ENCODE data around the gene DCAF7. TPM values are rescaled to one million over a fixed set of nuclear protein-coding genes. Genes with fewer than 3 reads are reported as not detected.
A peak's percentile ranks its signal among the peaks of the same experiment; 100 is the strongest.

The DCAF7 gene
- total RNA-seq, 4 donors from 2014 or later = 25.5 to 33.3 (median 28.2) TPM

DNA sequence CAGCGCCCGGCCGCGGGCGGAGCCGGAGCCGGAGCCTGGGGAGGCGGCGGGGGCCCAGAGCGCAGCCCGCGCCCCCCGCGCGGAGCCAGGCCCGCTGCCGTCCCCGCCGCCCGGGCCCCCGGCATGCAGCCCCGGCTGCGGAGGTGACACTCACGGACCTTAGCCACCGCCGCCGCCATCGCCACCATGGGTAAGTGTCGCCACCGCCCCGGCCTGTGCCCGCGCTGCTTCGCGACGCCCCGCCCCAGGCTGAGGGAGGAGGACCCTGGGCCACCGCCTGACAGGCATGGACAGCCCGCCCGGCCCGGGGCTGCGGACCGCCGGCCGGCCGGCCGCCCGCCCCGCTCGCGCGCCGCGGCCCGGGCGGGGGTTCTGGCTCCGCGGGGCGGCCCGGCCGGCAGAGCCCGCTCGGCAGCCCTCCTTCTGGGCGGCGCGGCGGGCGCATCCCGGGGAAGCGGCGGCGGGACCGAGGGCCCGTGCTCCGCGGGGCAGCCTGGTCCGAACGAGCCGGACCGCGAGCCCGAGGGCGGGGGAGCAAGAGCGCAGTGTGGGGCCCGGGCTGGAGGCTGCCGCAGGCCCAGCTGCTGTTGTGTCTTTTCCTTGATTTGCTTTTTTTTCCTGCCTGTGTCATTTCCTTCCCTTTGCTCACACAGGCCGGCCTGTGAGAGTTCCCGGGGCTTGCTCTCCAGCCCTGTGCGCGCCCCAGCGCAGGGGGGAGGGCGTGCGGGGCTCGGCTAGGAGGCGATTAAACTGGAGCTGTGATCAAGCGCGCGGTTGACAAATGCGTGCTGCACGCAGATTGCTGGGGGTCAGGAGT is 72.5 kb downstream of the DCAF7 start:
- H3K27ac ChIP-seq = peak overlapping the region; percentile 71 to 96 (median 86)
- peaks cover 0 to 52% (median 36%) of the 10 kb centered on the region in 4 donors for H3K4me1 ChIP-seq
- no peaks in the 10 kb centered on the region for H3K36me3 ChIP-seq
- H3K4me3 ChIP-seq = peak overlapping the region; percentile 73 to 92 (median 79)
- DNase-seq (ENCODE audit: low spot score in 2 of 2) = peak; percentile 37 to 48
- 0% methylated on average over 34 to 60 of the region's 100 CpGs for WGBS, 2 donors
- no peaks in the 10 kb centered on the region for H3K27me3 ChIP-seq
- TF ChIP-seq POLR2A (IDR thresholded peaks at IDR 0.05) (no peak), EP300 (IDR thresholded peaks at IDR 0.05) (peak in 1 of 2 donors; percentile 51)
- TF ChIP-seq, protein P1, sequence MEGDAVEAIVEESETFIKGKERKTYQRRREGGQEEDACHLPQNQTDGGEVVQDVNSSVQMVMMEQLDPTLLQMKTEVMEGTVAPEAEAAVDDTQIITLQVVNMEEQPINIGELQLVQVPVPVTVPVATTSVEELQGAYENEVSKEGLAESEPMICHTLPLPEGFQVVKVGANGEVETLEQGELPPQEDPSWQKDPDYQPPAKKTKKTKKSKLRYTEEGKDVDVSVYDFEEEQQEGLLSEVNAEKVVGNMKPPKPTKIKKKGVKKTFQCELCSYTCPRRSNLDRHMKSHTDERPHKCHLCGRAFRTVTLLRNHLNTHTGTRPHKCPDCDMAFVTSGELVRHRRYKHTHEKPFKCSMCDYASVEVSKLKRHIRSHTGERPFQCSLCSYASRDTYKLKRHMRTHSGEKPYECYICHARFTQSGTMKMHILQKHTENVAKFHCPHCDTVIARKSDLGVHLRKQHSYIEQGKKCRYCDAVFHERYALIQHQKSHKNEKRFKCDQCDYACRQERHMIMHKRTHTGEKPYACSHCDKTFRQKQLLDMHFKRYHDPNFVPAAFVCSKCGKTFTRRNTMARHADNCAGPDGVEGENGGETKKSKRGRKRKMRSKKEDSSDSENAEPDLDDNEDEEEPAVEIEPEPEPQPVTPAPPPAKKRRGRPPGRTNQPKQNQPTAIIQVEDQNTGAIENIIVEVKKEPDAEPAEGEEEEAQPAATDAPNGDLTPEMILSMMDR (IDR thresholded peaks at IDR 0.05) = no peak
- H3K9me3 ChIP-seq = no peaks in the 10 kb centered on the region

DNA sequence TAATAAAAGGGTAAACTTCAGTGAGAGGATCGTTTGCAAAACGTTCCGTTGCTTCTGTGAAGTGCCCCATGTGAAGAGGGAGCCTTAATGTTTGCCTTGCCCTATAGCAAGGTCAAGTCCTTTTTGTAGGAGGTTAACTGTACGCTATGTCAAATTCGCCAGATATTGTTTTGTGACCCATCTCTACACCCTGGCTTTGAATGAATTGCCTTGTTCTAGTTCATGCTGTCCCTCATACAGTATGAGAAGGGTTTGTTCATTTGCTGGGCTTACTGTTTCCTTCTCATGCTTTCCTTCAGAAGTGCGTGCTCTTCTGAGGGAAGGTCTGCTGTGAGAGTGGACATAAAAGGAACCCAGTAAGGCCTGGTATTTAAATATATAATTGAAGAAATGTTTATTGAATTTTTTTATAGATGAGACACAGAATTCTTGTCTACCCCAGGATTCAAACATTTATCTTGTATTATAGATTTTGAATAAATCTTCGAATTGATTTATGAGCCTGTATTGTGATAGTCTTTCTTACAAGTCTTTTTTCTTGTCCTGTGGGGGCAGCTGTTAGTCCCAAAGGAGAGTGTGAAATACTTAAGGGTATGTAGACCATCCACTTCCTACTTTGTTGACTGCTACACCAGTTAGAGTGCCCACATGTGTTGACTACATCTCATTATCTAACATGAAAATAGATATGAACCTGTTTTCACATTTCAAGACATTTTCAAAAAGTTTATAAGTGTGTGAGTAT is 73.7 kb downstream of the DCAF7 start:
- no peaks in the 10 kb centered on the region for H3K9me3 ChIP-seq
- 17 to 19% methylated on average over 7 of the region's 7 CpGs for WGBS, 2 donors
- peak overlapping the region; percentile 73 to 92 (median 79) for H3K4me3 ChIP-seq
- H3K27ac ChIP-seq = peak overlapping the region in 3 of 4 donors; percentile 77 to 96 (median 94)
- no peak for TF ChIP-seq POLR2A (IDR thresholded peaks at IDR 0.05)
- TF ChIP-seq, protein P1 (IDR thresholded peaks at IDR 0.05) = no peak
- TF ChIP-seq EP300 (IDR thresholded peaks at IDR 0.05) = no peak
- no peaks in the 10 kb centered on the region for H3K27me3 ChIP-seq
- peaks cover 0 to 61% (median 36%) of the 10 kb centered on the region in 4 donors for H3K4me1 ChIP-seq
- no peak for DNase-seq (ENCODE audit: low spot score in 2 of 2)
- H3K36me3 ChIP-seq = peaks cover 0 to 8% (median 0%) of the 10 kb centered on the region in 3 donors

DNA sequence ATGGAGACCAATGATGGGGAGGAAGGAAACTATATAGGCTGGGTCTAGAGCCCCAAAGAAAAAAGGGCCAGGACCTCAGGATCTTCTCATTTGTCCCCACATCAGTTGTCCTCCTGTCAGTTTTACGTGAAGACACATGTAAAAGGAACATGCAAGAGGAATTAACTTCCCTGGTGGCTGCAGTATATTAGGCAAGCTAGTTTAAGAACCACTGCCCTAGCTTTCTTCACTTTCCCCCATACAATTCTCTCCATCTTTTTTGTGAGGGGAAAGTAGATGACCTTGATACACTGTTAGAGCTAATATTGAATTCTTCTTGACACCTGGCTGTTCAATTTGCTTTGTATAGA is 74.2 kb downstream of the DCAF7 start:
- Histone ChIP-seq H3K9me3 (no peaks in the 10 kb centered on the region), H3K36me3 (peaks cover 0 to 14% (median 4%) of the 10 kb centered on the region in 3 donors), H3K27me3 (no peaks in the 10 kb centered on the region), H3K4me1 (peaks cover 0 to 67% (median 36%) of the 10 kb centered on the region in 4 donors), H3K4me3 (peak overlapping the region in 1 of 4 donors; percentile 74), H3K27ac (no peak overlapping the region)
- DNase-seq (ENCODE audit: low spot score in 2 of 2) = no peak
- TF ChIP-seq, protein P1 (IDR thresholded peaks at IDR 0.05) = no peak
- TF ChIP-seq EP300 (IDR thresholded peaks at IDR 0.05) = no peak
- no peak for TF ChIP-seq POLR2A (IDR thresholded peaks at IDR 0.05)
- WGBS, 2 donors = 53 to 61% methylated on average over 1 of the region's 1 CpG

DNA sequence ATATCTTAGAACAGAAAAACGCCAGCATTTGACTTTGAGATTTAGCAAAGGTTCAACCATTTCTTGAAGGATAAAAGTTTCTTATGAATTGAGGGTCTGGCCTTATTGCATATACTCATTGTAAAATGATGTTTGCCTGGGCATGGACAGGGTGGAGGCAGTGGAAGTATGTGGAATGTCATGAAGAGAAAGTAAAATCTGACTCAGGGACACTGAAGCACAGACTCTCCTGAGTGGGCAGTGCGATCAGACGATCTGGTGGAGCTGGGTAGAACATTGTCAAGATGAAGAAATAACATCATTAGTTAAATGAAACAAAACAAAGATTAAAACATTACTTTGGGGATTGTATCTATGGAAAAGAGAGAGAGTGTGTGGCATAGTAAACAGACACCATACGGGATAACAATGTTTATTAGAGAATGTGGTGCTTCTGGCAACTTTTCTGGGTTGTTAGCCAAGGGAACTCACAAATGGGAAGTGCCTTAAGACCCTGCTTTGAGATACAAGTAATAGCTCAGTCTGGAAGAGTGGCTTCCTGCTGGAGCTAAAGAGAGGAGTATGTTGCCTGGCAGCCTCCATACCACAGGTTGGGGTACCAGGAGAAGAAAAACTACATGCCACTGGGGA is 76.4 kb downstream of the DCAF7 start:
- H3K27ac ChIP-seq = peak overlapping the region in 1 of 4 donors; percentile 25
- H3K4me3 ChIP-seq = no peak overlapping the region
- no peak for TF ChIP-seq POLR2A (IDR thresholded peaks at IDR 0.05)
- TF ChIP-seq EP300 (IDR thresholded peaks at IDR 0.05) = no peak
- TF ChIP-seq, protein P1 (IDR thresholded peaks at IDR 0.05) = no peak
- WGBS, 2 donors = 49 to 51% methylated on average over 4 of the region's 4 CpGs
- H3K36me3 ChIP-seq = peaks cover 0 to 17% (median 4%) of the 10 kb centered on the region in 3 donors
- no peaks in the 10 kb centered on the region for H3K27me3 ChIP-seq
- no peaks in the 10 kb centered on the region for H3K9me3 ChIP-seq
- DNase-seq (ENCODE audit: low spot score in 2 of 2) = no peak
- H3K4me1 ChIP-seq = peaks cover 0 to 83% (median 38%) of the 10 kb centered on the region in 4 donors
